ENCODE measurements around the gene RAC2. TPM values are rescaled to one million over a fixed set of nuclear protein-coding genes. Genes with fewer than 3 reads are reported as not detected.
"Not testable (repeated sequence)": the region's sequence is repeated elsewhere in the genome, so short reads cannot be mapped to it uniquely, and the experiment has no call there.

Gene RAC2
- total RNA-seq, 1 donor from 2014 or later, result 1.2 TPM

- no peaks in the 10 kb centered on the region for H3K36me3 Mint-ChIP-seq
- no peaks in the 10 kb centered on the region for H3K9me3 Mint-ChIP-seq
- H3K27ac Mint-ChIP-seq, result peak overlapping the region; percentile 51
- no peak overlapping the region for H3K4me3 Mint-ChIP-seq
- peaks cover 21% of the 10 kb centered on the region for H3K27me3 Mint-ChIP-seq
- DNase-seq (ENCODE audit: extremely low spot score, unreplicated experiment), result no peak
- H3K4me1 Mint-ChIP-seq (ENCODE audit: unreplicated experiment), result no peaks in the 10 kb centered on the region
- TF ChIP-seq CTCF (conservative IDR thresholded peaks at IDR 0.05), result no peak
These were observed 9.0 kb downstream of the RAC2 start for GRCh38 chr22:37234736-37235711.

- no peak for TF ChIP-seq CTCF (conservative IDR thresholded peaks at IDR 0.05)
- Mint-ChIP-seq H3K27ac (no peak overlapping the region), H3K36me3 (no peaks in the 10 kb centered on the region), H3K27me3 (peaks cover 19% of the 10 kb centered on the region), H3K4me3 (no peak overlapping the region), H3K9me3 (no peaks in the 10 kb centered on the region), H3K4me1 (ENCODE audit: unreplicated experiment) (no peaks in the 10 kb centered on the region)
- no peak for DNase-seq (ENCODE audit: extremely low spot score, unreplicated experiment)
These were observed 10.1 kb downstream of the RAC2 start for GRCh38 chr22:37233751-37234631.

- not testable (repeated sequence) for H3K4me3 Mint-ChIP-seq; DNase-seq (ENCODE audit: extremely low spot score, unreplicated experiment); H3K4me1 Mint-ChIP-seq (ENCODE audit: unreplicated experiment); H3K36me3 Mint-ChIP-seq; H3K27ac Mint-ChIP-seq; H3K9me3 Mint-ChIP-seq
- H3K27me3 Mint-ChIP-seq, result peaks cover 17% of the 10 kb centered on the region
These were observed 10.7 kb downstream of the RAC2 start for GRCh38 chr22:37233371-37233750.

GRCh38 chr22:37232140-37232998 is 11.7 kb downstream of the RAC2 start:
- no peak for DNase-seq (ENCODE audit: extremely low spot score, unreplicated experiment)
- Mint-ChIP-seq H3K4me1 (ENCODE audit: unreplicated experiment) (no peaks in the 10 kb centered on the region), H3K27me3 (peaks cover 10% of the 10 kb centered on the region), H3K36me3 (no peaks in the 10 kb centered on the region), H3K9me3 (no peaks in the 10 kb centered on the region), H3K27ac (no peak overlapping the region), H3K4me3 (no peak overlapping the region)
- no peak for TF ChIP-seq CTCF (conservative IDR thresholded peaks at IDR 0.05)

GRCh38 chr22:37231406-37232139 is 12.5 kb downstream of the RAC2 start:
- peaks cover 7% of the 10 kb centered on the region for H3K27me3 Mint-ChIP-seq
- no peaks in the 10 kb centered on the region for H3K9me3 Mint-ChIP-seq
- no peak for TF ChIP-seq CTCF (conservative IDR thresholded peaks at IDR 0.05)
- H3K36me3 Mint-ChIP-seq, result no peaks in the 10 kb centered on the region
- no peak overlapping the region for H3K4me3 Mint-ChIP-seq
- no peaks in the 10 kb centered on the region for H3K4me1 Mint-ChIP-seq (ENCODE audit: unreplicated experiment)
- no peak for DNase-seq (ENCODE audit: extremely low spot score, unreplicated experiment)
- no peak overlapping the region for H3K27ac Mint-ChIP-seq

Data from type B pancreatic cell (in vitro differentiated cells).